K562 (cell line): ENCODE measurements around the gene LOXHD1. TPM values are rescaled to one million over a fixed set of nuclear protein-coding genes. Genes with fewer than 3 reads are reported as not detected.

Experiments used
- ATAC-seq: fragments of 200-7000 bp; cut with Tn5 transposase; 3 replicates; pipeline ENCODE4 v1.9.1; 2020; ENCODE audit warnings: moderate library complexity
- BruUV-seq: library from RNA; stranded (reverse); fragments of 400-500 nt; replicated peaks from 2 replicates; lab custom pipeline; 2021; lab: Mats Ljungman, UMichigan
- CTCF ChIA-PET: fragments of 300-600 bp; formaldehyde crosslinking; extraction: SDS; loops from one replicate; lab custom pipeline; 2021; ENCODE audit warnings: low intra/inter-chr PET ratio; lab: Yijun Ruan, JAX
- POLR2A ChIA-PET: fragments of 300-600, 350-650 bp; sonication (Branson Sonifier 250); formaldehyde crosslinking; extraction: SDS; loops from one replicate; lab custom pipeline; 2021; ENCODE audit warnings: antibody characterized with exemption, inconsistent platforms; lab: Yijun Ruan, JAX
- DNase-seq, 4 experiments: peaks; one replicate each; pipeline versions ENCODE4 v3.0.0 to v3.0.0-alpha.2; 2011 to 2018; ENCODE audit warnings: low spot score in 3 of 4, mixed read lengths in 3 of 4; ENCODE audit errors: extremely low read depth in 1 of 4
- FAIRE-seq: peaks from 2 replicates; lab custom pipeline; 2011; peaks lifted over from hg19 to GRCh38; lab: Jason Lieb, UNC
- H2AFZ ChIP-seq: 2 replicates; pipeline ENCODE4 v1.6.0; 2011; ENCODE audit warnings: low read depth, low read length, control low read depth, inconsistent platforms
- H3K27ac ChIP-seq: fragments of 200-600 bp; 3 replicates; pipeline ENCODE4 v1.8.0; 2011; ENCODE audit warnings: low read depth, mild to moderate bottlenecking, control low read depth, inconsistent platforms, low read length, moderate library complexity, mixed read lengths; ENCODE audit errors: extremely low read depth
- H3K27me3 ChIP-seq, 2 experiments: fragments of 300-600 bp in 1 of 2; 2 replicates in 1 of 2; 3 replicates in 1 of 2; pipeline versions ENCODE4 v1.6.0 to v1.8.0; 2011; ENCODE audit warnings: inconsistent platforms in 2 of 2, low read length in 2 of 2, mild to moderate bottlenecking in 1 of 2, mixed read lengths in 1 of 2, moderate library complexity in 1 of 2; ENCODE audit not compliant: control insufficient read depth in 2 of 2, insufficient read depth in 2 of 2
- H3K36me3 ChIP-seq: fragments of 300-600 bp; 3 replicates; pipeline ENCODE4 v1.8.0; 2011; ENCODE audit warnings: mild to moderate bottlenecking, low read length, inconsistent platforms; ENCODE audit not compliant: control insufficient read depth, insufficient read depth
- H3K4me1 ChIP-seq, 2 experiments: fragments of 200-600 bp in 1 of 2; replicated peaks in 1 of 2; 2 replicates in 1 of 2; 3 replicates in 1 of 2; pipeline versions ENCODE4 v1.5.1 to v1.8.0; 2011; ENCODE audit warnings: inconsistent platforms in 2 of 2, low read length in 2 of 2, mild to moderate bottlenecking in 1 of 2, mixed read lengths in 1 of 2, moderate library complexity in 1 of 2; ENCODE audit not compliant: control insufficient read depth in 2 of 2, insufficient read depth in 2 of 2
- H3K4me2 ChIP-seq: 2 replicates; pipeline ENCODE4 v1.6.1; 2011; ENCODE audit warnings: low read length, control low read depth, inconsistent platforms, mixed read lengths; ENCODE audit not compliant: insufficient read depth
- H3K4me3 ChIP-seq: fragments of 200-600 bp; sonication (generic), shearing (Covaris generic); 2 replicates; pipeline ENCODE4 v1.5.1; 2016; ENCODE audit warnings: control low read depth, inconsistent platforms
- H3K79me2 ChIP-seq: fragments of 200-600 bp; 3 replicates; pipeline ENCODE4 v1.8.0; 2011; ENCODE audit warnings: low read length, inconsistent platforms; ENCODE audit not compliant: control insufficient read depth, insufficient read depth
- H3K9ac ChIP-seq, 2 experiments: 2 replicates each; pipeline versions ENCODE4 v1.6.0 to v1.6.1; 2011; ENCODE audit warnings: low read depth in 2 of 2, low read length in 2 of 2, control low read depth in 1 of 2, inconsistent platforms in 1 of 2, mild to moderate bottlenecking in 1 of 2, mixed read lengths in 1 of 2; ENCODE audit not compliant: insufficient read depth in 1 of 2
- H3K9me1 ChIP-seq: one replicate; pipeline ENCODE4 v1.6.0; 2011; ENCODE audit warnings: inconsistent platforms, mild to moderate bottlenecking, low read length, moderate library complexity; ENCODE audit not compliant: control insufficient read depth, insufficient read depth
- H3K9me3 ChIP-seq: replicated peaks from 2 replicates; pipeline ENCODE4 v1.5.1; 2011; ENCODE audit warnings: low read depth, low read length, inconsistent platforms; ENCODE audit not compliant: control insufficient read depth, insufficient read depth
- H4K20me1 ChIP-seq: replicated peaks from 2 replicates; pipeline ENCODE4 v1.6.1; 2011; ENCODE audit warnings: low read length, inconsistent platforms, mixed read lengths; ENCODE audit not compliant: control insufficient read depth, insufficient read depth
- CHCHD3 ChIP-seq: fragments of 250-450 bp; sonication (Bioruptor Pico); IDR thresholded peaks from 2 replicates; pipeline ENCODE4 v2.1.2; 2022; ENCODE audit warnings: mild to moderate bottlenecking
- ELF4 ChIP-seq: fragments of 450-650 bp; formaldehyde crosslinking; IDR thresholded peaks from 2 replicates; pipeline ENCODE4 v1.4.0; 2022; ENCODE audit warnings: missing genetic modification characterization
- ETV6 ChIP-seq, 3 experiments: fragments of 150-350 bp in 1 of 3; sonication (generic) in 1 of 3; formaldehyde crosslinking in 1 of 3; IDR thresholded peaks; 2 replicates each; pipeline versions ENCODE4 v1.6.1 to v1.8.0; 2014 to 2022; ENCODE audit warnings: borderline replicate concordance in 2 of 3, low read depth in 2 of 3, antibody characterized with exemption in 1 of 3, low read length in 1 of 3, mild to moderate bottlenecking in 1 of 3, missing genetic modification reagents in 1 of 3
- PCBP2 ChIP-seq: fragments of 200-400 bp; formaldehyde crosslinking; IDR thresholded peaks from 2 replicates; pipeline ENCODE4 v1.6.1; 2018; ENCODE audit warnings: low read length, low read depth, mild to moderate bottlenecking, moderate library complexity; ENCODE audit not compliant: poor library complexity, severe bottlenecking
- PHB2 ChIP-seq: fragments of 450-650 bp; IDR thresholded peaks from 2 replicates; pipeline ENCODE4 v1.6.1; 2017; ENCODE audit warnings: low read depth
- RFX5 ChIP-seq: IDR thresholded peaks from 2 replicates; pipeline ENCODE4 v1.6.1; 2011; ENCODE audit warnings: low read depth, mild to moderate bottlenecking, improper control_type of control experiment, low read length
- SAFB2 ChIP-seq: fragments of 200-400 bp; formaldehyde crosslinking; IDR thresholded peaks from 2 replicates; pipeline ENCODE4 v1.6.1; 2018; ENCODE audit warnings: borderline replicate concordance, low read length, low read depth, moderate library complexity; ENCODE audit not compliant: severe bottlenecking
- TCFL5 ChIP-seq: fragments of 250-450 bp; sonication (Bioruptor Pico); conservative IDR thresholded peaks from 2 replicates; pipeline ENCODE4 v1.6.1; 2021; ENCODE audit warnings: mild to moderate bottlenecking, moderate library complexity, matching md5 sums
- ZKSCAN1 ChIP-seq: fragments of 150-350 bp; IDR thresholded peaks from 2 replicates; pipeline ENCODE4 v1.6.1; 2016; ENCODE audit warnings: low read depth, low read length
- WGBS: fragments of 100-300 bp; shearing (Covaris generic); methylation state at CpG from one replicate; pipeline ENCODE4 v1.1.6; 2016; ENCODE audit warnings: low coverage, mixed read lengths; ENCODE audit not compliant: insufficient coverage; ENCODE audit errors: missing lambda C conversion rate; 5-methylcytosine and 5-hydroxymethylcytosine counted together
- in situ Hi-C: fragments of 300-500 bp; cut with MboI; formaldehyde crosslinking; loops from 4 replicates; pipeline ENCODE4 v1.15.0; 2018; ENCODE audit warnings: inconsistent platforms, mixed read lengths
- intact Hi-C: fragments of 100-400 bp; cut with micrococcal nuclease; formaldehyde crosslinking; loops from 2 replicates; pipeline ENCODE4 v1.14.2; 2022
- polyA plus RNA-seq, 8 experiments: library from polyadenylated mRNA; depleted of rRNA in 4 of 8; stranded (reverse) in 5 of 8; unstranded in 3 of 8; fragments of >200 nt; fragmentation: Nextera tagmentation in 2 of 8; fragmentation: Illumina TruSeq in 1 of 8; extraction: Ambion mirVana in 2 of 8; extraction: Trizol in 1 of 8; gene quantifications; 2 replicates each; pipeline versions ENCODE4 v1.2.1 to v1.2.3, GENCODE V29; 2011 to 2014; ENCODE audit warnings: inconsistent platforms in 1 of 8, missing spikeins in 1 of 8
- total RNA-seq, 7 experiments: library from RNA; depleted of rRNA in 6 of 7; stranded (reverse); fragments of >200 nt in 6 of 7; fragmentation: Illumina TruSeq in 2 of 7; extraction: Trizol in 2 of 7; gene quantifications; 2 replicates each; pipeline versions ENCODE4 v1.2.1 to v1.2.3, GENCODE V29; 2011 to 2021; ENCODE audit warnings: low replicate concordance in 1 of 7

LOXHD1 gene
- total and polyA plus RNA-seq, 9 of the 15 experiments (the other 6 are each of a cell fraction or from before 2014, with no cell fraction given) = not detected

DNA sequence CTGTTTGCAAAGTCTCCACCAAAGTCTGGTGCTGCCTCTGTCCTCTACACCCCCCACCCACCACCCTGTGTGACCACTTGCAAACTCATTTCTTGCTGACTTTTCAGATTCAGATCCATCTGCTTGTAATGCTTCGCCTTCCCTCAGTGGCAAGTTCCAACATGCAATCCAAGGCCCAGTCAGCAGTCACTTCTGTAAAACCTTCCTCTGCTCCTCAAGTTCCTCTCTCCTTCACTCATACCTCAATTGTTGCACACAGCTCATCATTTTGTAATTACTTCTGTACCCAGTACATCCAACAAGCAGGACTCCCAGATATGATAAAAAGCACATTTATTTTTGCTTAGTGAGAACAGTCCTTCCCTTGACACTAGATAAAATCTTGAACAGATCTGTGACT is 6.5 kb upstream of the LOXHD1 start:
- no peaks in the 10 kb centered on the region for H3K9me1 ChIP-seq
- TF ChIP-seq PHB2 (no peak), CHCHD3 (CRISPR knock-in tag) (no peak), SAFB2 (no peak), ZKSCAN1 (no peak), PCBP2 (no peak), ELF4 (no peak), RFX5 (no peak), ETV6 (IDR thresholded peaks at IDR 0.05; ENCODE audit: borderline replicate concordance in 1 of 2, low read depth in 2 of 2, low read length in 1 of 2) (no peak), ETV6 (CRISPR knock-in tag; IDR thresholded peaks at IDR 0.05; ENCODE audit: borderline replicate concordance) (no peak), TCFL5 (CRISPR knock-in tag) (no peak)
- H3K9ac ChIP-seq = no peak overlapping the region
- H3K4me3 ChIP-seq = no peak overlapping the region
- H3K27me3 ChIP-seq = no peaks in the 10 kb centered on the region
- ChIA-PET POLR2A (no interaction called here), CTCF (no interaction called here)
- FAIRE-seq (no peak), ATAC-seq (no peak), DNase-seq (no peak)
- no peaks in the 10 kb centered on the region for H4K20me1 ChIP-seq
- H3K79me2 ChIP-seq = no peaks in the 10 kb centered on the region
- 0% methylated on average over 1 of the region's 1 CpG for WGBS
- no peaks in the 10 kb centered on the region for H3K4me1 ChIP-seq
- in situ Hi-C loops (no loop called here), intact Hi-C loops (no loop called here)
- no TSS peak for BruUV-seq
- no peak overlapping the region for H3K27ac ChIP-seq
- no peak overlapping the region for H3K4me2 ChIP-seq
- H3K36me3 ChIP-seq = no peaks in the 10 kb centered on the region
- H2AFZ ChIP-seq = no peak overlapping the region
- H3K9me3 ChIP-seq = no peaks in the 10 kb centered on the region
